ENCODE measurements around the gene MBD2. TPM values are rescaled to one million over a fixed set of nuclear protein-coding genes. Genes with fewer than 3 reads are reported as not detected.
A peak's percentile ranks its signal among the peaks of the same experiment; 100 is the strongest.
"Not testable (repeated sequence)": the region's sequence is repeated elsewhere in the genome, so short reads cannot be mapped to it uniquely, and the experiment has no call there.

The MBD2 gene, protein sequence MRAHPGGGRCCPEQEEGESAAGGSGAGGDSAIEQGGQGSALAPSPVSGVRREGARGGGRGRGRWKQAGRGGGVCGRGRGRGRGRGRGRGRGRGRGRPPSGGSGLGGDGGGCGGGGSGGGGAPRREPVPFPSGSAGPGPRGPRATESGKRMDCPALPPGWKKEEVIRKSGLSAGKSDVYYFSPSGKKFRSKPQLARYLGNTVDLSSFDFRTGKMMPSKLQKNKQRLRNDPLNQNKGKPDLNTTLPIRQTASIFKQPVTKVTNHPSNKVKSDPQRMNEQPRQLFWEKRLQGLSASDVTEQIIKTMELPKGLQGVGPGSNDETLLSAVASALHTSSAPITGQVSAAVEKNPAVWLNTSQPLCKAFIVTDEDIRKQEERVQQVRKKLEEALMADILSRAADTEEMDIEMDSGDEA
- 27.8 TPM for polyA plus RNA-seq (2013, experiment 1 of 2)
- 33.4 TPM for polyA plus RNA-seq (2013, experiment 2 of 2)

DNA sequence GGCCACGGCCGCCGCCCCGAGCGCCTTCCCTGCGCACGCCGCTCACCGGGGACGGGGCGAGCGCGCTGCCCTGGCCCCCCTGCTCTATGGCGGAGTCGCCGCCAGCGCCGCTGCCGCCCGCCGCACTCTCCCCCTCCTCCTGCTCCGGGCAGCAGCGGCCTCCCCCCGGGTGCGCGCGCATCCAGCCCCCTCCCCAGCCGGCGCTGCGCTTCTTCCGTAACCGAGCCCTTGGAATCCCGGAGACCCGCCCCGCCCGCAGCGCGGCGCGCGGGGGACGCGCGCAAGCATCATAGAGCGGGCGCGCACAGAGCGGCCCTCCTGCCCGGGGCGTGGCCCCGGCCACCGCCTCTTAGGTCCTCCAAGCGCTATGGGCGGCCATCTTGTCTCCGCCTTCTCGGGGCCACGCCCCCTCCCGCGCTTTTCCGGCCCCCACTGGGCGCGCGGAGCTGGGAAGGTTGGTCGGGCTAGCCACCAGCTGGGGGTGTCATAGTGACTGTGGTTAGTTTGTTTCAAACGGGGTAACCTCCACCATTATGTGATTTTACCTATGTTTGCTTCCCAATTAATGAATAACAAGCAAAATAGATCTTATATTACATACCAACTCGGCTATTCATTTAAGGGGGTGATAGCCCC, at the start of gene MBD2:
Gene MBD2 (minus strand): TSS at position 291 of the 636 bp plus-strand sequence. CDS start 110 bp downstream, at position 181.
- 1% methylated on average over 64 of the region's 66 CpGs for WGBS
- Histone ChIP-seq H3K4me3 (ENCODE audit: low read length) (peak within 1 kb of the TSS; percentile 82), H3K27ac (ENCODE audit: low read depth, low read length) (peak within 1 kb of the TSS; percentile 80), H3K9ac (ENCODE audit: low read depth, low read length) (peak within 1 kb of the TSS; percentile 69), H3K36me3 (ENCODE audit: insufficient read depth, low read length) (peaks cover 6% of the 10 kb centered on the region; the same call in 1 of the 2 replicates), H3K9me3 (ENCODE audit: insufficient read depth, low read depth, low read length) (no peaks in the 10 kb centered on the region), H3K4me1 (ENCODE audit: insufficient read depth, low read length) (peaks cover 38% of the 10 kb centered on the region), H3K27me3 (ENCODE audit: insufficient read depth, low read length) (no peaks in the 10 kb centered on the region)

DNA sequence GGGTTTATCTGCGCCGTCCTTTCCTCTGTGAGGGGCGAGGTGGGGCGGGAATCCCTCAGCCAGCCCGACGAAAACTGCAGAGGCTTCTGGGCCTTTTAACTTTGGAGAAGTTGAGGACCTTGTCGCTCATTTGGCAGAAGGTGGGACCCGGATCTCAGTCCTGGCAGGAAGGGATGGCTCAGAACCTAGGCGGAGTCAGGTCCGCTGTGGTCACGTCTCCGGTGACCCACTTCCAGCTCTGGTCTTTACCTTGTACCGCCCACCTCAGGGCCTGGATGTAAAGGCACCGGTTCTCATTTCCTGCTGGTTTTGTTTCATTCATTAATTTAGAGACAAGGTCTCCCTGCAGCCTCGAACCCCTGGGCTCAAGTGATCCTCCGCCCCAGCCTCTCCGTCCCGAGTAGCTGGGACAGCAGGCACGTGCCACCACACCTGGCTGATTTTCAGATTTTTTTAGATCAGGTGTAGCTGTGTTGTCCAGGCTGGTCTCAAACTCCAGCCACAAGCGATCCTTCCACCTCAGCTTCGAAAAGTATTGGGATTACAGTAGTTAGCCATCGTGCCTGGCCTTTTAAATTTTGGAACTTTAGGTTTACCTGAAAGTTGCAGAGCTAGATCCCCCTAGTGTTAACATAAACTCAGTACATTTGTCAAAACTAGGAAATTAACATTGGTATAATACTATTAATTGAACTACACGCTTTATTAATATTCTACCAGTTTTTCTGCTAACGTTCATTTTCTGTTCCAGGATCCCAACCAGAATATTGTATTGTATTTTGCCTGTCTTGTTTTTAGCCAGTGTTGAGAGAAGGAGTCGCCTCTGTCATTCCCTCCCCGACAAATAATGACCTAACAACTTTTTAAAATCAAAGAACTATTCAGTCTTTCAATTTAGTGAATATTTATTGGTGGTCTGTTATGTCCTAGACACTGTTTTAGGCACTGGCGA, 45.7 kb upstream of the MBD2 start:
- 7% methylated on average over 23 of the region's 27 CpGs for WGBS
- H3K4me1 ChIP-seq (ENCODE audit: insufficient read depth, low read length) = peaks cover 7% of the 10 kb centered on the region; the same call in 1 of the 2 replicates
- peak overlapping the region; percentile 73 for H3K4me3 ChIP-seq (ENCODE audit: low read length)
- peak overlapping the region; percentile 91 for H3K27ac ChIP-seq (ENCODE audit: low read depth, low read length)
- H3K27me3 ChIP-seq (ENCODE audit: insufficient read depth, low read length) = no peaks in the 10 kb centered on the region
- peak overlapping the region; percentile 85 for H3K9ac ChIP-seq (ENCODE audit: low read depth, low read length)
- peaks cover 15% of the 10 kb centered on the region for H3K36me3 ChIP-seq (ENCODE audit: insufficient read depth, low read length)
- no peaks in the 10 kb centered on the region for H3K9me3 ChIP-seq (ENCODE audit: insufficient read depth, low read depth, low read length)

DNA sequence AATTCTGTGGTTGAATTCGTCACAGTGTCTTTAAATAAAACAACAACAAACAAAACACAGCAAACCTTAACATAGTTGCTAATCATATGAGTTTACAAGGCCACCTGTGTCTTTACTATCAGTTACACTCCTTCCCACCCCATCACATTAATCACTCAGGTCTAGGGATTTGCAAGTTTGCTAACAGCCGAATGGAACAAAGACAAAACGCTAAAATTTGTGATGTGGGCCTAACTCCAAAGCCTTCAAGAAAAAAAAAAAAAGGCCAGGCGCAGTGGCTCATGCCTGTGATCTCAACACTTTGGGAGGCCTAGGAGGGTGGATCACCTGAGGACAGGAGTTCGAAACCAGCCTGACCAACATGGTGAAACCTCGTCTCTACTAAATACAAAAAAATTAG, 44.3 kb upstream of the MBD2 start:
- H3K9ac ChIP-seq (ENCODE audit: low read depth, low read length) = peak overlapping the region; percentile 85
- peak overlapping the region; percentile 73 for H3K4me3 ChIP-seq (ENCODE audit: low read length)
- H3K36me3 ChIP-seq (ENCODE audit: insufficient read depth, low read length) = peaks cover 1% of the 10 kb centered on the region
- H3K27me3 ChIP-seq (ENCODE audit: insufficient read depth, low read length) = no peaks in the 10 kb centered on the region
- no peaks in the 10 kb centered on the region for H3K9me3 ChIP-seq (ENCODE audit: insufficient read depth, low read depth, low read length)
- H3K4me1 ChIP-seq (ENCODE audit: insufficient read depth, low read length) = peaks cover 7% of the 10 kb centered on the region; the same call in 1 of the 2 replicates
- H3K27ac ChIP-seq (ENCODE audit: low read depth, low read length) = no peak overlapping the region; the same call in 1 of the 2 replicates
- 84% methylated on average over 6 of the region's 6 CpGs for WGBS

DNA sequence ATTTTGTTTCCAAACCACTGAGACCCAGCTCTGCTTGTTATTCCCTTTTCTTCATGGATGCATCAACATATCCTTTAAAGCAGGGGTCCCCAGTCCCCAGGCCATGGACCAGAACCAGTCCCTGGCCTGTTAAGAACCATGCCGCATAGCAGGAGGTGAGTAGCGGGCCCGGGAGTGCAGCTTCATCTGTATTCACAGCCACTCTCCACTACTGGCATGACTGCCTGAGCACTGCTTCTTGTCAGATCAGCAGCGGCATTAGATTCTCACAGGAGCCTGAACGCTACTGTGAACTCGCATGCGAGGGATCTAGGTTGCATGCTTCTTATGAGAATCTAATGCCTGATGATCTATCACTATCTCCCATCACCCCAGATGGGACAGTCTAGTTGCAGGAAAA, 43.2 kb upstream of the MBD2 start:
- H3K27ac ChIP-seq (ENCODE audit: low read depth, low read length) = no peak overlapping the region
- H3K4me3 ChIP-seq (ENCODE audit: low read length) = no peak overlapping the region
- peaks cover 7% of the 10 kb centered on the region; the same call in 1 of the 2 replicates for H3K4me1 ChIP-seq (ENCODE audit: insufficient read depth, low read length)
- no peaks in the 10 kb centered on the region for H3K9me3 ChIP-seq (ENCODE audit: insufficient read depth, low read depth, low read length)
- no peaks in the 10 kb centered on the region for H3K36me3 ChIP-seq (ENCODE audit: insufficient read depth, low read length)
- no peak overlapping the region for H3K9ac ChIP-seq (ENCODE audit: low read depth, low read length)
- WGBS = 96% methylated on average over 7 of the region's 7 CpGs
- no peaks in the 10 kb centered on the region for H3K27me3 ChIP-seq (ENCODE audit: insufficient read depth, low read length)

DNA sequence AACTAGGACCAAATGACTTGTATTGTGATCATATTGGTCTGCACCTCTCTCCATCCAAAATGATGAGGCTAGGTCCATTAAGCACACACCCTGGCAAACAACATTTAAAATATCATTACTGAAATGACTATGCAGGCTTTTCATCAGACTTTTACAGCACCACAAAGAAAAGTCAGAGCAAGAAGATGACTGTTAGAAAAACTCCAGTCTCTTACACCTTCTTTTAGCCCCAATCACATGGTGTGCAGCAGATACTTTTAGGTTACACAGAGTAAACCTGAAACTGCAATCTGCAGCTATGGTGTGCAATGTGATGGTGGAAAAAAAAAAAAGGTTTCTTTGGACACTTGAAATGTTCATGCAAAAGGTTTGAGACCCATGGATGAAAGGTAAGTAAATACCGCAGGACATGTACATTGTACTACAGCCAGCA, 39.5 kb upstream of the MBD2 start:
- Histone ChIP-seq H3K9ac (ENCODE audit: low read depth, low read length) (no peak overlapping the region), H3K4me1 (ENCODE audit: insufficient read depth, low read length) (no peaks in the 10 kb centered on the region), H3K4me3 (ENCODE audit: low read length) (no peak overlapping the region), H3K9me3 (ENCODE audit: insufficient read depth, low read depth, low read length) (no peaks in the 10 kb centered on the region), H3K36me3 (ENCODE audit: insufficient read depth, low read length) (no peaks in the 10 kb centered on the region), H3K27me3 (ENCODE audit: insufficient read depth, low read length) (no peaks in the 10 kb centered on the region), H3K27ac (ENCODE audit: low read depth, low read length) (no peak overlapping the region)
- WGBS = 100% methylated on average over 1 of the region's 1 CpG

DNA sequence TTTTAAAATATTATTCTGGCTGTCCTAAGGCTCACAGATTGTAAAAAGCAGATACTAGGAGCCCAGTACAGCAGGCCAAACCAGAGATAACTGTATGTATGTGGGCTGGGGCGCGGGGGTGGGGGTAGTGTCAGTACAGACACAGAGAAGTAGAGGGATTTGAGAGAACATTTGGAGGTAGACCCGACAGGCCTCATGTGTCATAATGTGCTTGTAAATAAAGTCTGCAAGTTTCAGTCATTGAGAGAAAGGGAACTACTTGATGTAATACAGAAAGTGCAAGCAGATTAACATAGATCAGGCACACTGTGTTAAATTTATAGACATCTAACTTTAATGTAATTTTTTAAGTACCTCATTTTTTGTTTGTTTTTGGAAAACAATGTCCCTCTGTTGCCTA, 37.4 kb upstream of the MBD2 start:
- no peak overlapping the region for H3K27ac ChIP-seq (ENCODE audit: low read depth, low read length)
- no peak overlapping the region for H3K4me3 ChIP-seq (ENCODE audit: low read length)
- H3K36me3 ChIP-seq (ENCODE audit: insufficient read depth, low read length) = no peaks in the 10 kb centered on the region
- no peak overlapping the region for H3K9ac ChIP-seq (ENCODE audit: low read depth, low read length)
- no peaks in the 10 kb centered on the region for H3K9me3 ChIP-seq (ENCODE audit: insufficient read depth, low read depth, low read length)
- 90% methylated on average over 3 of the region's 3 CpGs for WGBS
- H3K4me1 ChIP-seq (ENCODE audit: insufficient read depth, low read length) = peaks cover 17% of the 10 kb centered on the region
- no peaks in the 10 kb centered on the region for H3K27me3 ChIP-seq (ENCODE audit: insufficient read depth, low read length)

DNA sequence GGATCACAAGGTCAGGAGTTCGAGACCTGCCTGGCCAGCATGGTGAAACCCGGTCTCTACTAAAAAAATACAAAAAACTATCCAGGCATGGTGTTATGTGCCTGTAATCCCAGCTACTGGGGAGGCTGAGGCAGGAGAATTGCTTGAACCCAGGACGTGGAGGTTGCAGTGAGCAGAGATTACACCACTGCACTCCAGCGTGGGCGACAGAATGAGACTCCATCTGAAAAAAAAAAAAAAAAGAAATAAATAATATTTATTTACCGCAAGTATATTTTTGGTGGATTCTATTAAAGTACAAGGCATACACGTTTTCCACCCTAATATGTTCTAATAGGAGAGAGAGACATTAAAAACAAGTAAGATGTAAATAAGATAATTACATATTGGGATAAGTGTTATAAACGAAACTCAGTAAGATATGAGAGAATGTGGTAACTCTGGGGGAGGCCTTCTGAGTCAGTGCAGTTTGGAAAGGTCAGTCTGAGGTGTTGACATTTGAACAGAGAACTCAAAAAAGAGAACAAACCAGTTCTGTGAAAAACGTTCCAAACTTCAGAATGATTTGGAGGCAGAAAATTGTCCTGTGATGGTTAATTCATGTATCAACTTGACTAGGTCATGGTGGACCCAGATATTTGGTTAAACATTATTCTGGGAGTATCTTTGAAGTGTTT, 36.1 kb upstream of the MBD2 start:
- Histone ChIP-seq H3K4me3 (ENCODE audit: low read length) (no peak overlapping the region), H3K4me1 (ENCODE audit: insufficient read depth, low read length) (peaks cover 26% of the 10 kb centered on the region), H3K36me3 (ENCODE audit: insufficient read depth, low read length) (no peaks in the 10 kb centered on the region), H3K9ac (ENCODE audit: low read depth, low read length) (no peak overlapping the region), H3K9me3 (ENCODE audit: insufficient read depth, low read depth, low read length) (no peaks in the 10 kb centered on the region), H3K27me3 (ENCODE audit: insufficient read depth, low read length) (no peaks in the 10 kb centered on the region), H3K27ac (ENCODE audit: low read depth, low read length) (no peak overlapping the region)
- 93% methylated on average over 5 of the region's 9 CpGs for WGBS

DNA sequence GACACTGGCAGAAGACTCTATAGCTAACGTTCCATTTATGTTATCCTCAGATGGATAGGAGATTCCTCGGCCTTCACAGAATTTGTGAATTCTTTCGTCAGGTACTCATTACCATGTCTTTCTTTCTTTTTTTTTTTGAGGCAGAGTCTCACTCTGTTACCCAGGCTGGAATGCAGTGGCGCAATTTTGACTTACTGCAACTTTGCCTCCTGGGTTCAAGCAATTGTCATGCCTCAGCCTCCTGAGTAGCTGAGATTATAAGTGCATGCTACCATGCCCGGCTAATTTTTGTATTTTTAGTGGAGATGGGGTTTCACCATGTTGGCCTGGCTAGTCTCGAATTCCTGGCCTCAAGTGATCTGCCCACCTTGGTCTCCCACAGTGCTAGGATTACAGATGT, 33.3 kb upstream of the MBD2 start:
- 31% methylated on average over 6 of the region's 6 CpGs for WGBS
- peaks cover 47% of the 10 kb centered on the region for H3K4me1 ChIP-seq (ENCODE audit: insufficient read depth, low read length)
- H3K27me3 ChIP-seq (ENCODE audit: insufficient read depth, low read length); H3K9me3 ChIP-seq (ENCODE audit: insufficient read depth, low read depth, low read length); H3K9ac ChIP-seq (ENCODE audit: low read depth, low read length); H3K4me3 ChIP-seq (ENCODE audit: low read length); H3K36me3 ChIP-seq (ENCODE audit: insufficient read depth, low read length): not testable (repeated sequence)
- peak overlapping the region; percentile 77; the same call in 1 of the 2 replicates for H3K27ac ChIP-seq (ENCODE audit: low read depth, low read length)

DNA sequence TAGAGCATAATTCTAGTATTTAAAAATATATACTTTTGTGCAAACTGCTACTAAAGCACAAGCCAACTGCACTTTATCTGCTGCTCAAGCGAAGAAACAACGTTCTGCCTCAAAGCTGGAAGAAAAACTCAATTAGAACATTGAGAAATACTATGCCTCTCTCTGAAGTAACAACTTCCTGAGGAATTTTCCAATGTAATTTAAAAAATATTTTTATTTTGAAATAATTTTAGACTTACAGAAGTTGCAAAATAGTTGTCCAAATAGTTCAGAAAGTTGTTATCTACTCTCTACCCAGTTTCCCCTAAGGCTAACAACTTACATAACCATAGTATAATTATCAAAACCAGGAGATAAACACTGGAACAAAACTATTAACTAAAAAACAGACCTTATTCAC, 32.5 kb upstream of the MBD2 start:
- Histone ChIP-seq H3K27me3 (ENCODE audit: insufficient read depth, low read length) (no peaks in the 10 kb centered on the region), H3K9me3 (ENCODE audit: insufficient read depth, low read depth, low read length) (no peaks in the 10 kb centered on the region), H3K9ac (ENCODE audit: low read depth, low read length) (no peak overlapping the region), H3K4me1 (ENCODE audit: insufficient read depth, low read length) (peaks cover 50% of the 10 kb centered on the region), H3K27ac (ENCODE audit: low read depth, low read length) (no peak overlapping the region; the same call in 1 of the 2 replicates), H3K36me3 (ENCODE audit: insufficient read depth, low read length) (no peaks in the 10 kb centered on the region), H3K4me3 (ENCODE audit: low read length) (no peak overlapping the region)
- WGBS = 89% methylated on average over 2 of the region's 2 CpGs

DNA sequence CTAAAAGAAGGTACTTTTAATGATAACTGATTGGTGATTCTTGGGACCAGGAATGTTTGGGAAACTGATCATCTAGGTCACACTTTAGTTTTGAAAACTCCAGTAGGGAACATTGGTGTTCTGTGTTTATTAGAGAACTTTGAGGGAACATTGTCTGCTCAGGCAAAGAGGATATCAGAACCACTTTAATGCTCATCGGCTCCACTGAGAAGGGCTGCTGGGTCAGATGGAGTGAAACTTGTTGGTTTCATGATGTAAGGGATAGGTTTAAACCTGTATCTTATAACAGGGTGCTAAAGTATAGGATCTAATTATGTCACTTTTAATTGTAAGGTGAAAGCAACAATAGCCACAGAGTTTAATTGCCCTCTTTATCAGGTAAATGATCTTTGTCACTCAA, 30.7 kb upstream of the MBD2 start:
- H3K36me3 ChIP-seq (ENCODE audit: insufficient read depth, low read length) = no peaks in the 10 kb centered on the region
- no peaks in the 10 kb centered on the region for H3K27me3 ChIP-seq (ENCODE audit: insufficient read depth, low read length)
- H3K9me3 ChIP-seq (ENCODE audit: insufficient read depth, low read depth, low read length) = no peaks in the 10 kb centered on the region
- H3K4me3 ChIP-seq (ENCODE audit: low read length) = no peak overlapping the region
- no peak overlapping the region for H3K27ac ChIP-seq (ENCODE audit: low read depth, low read length)
- no peak overlapping the region for H3K9ac ChIP-seq (ENCODE audit: low read depth, low read length)
- peaks cover 56% of the 10 kb centered on the region for H3K4me1 ChIP-seq (ENCODE audit: insufficient read depth, low read length)
- 90% methylated on average over 1 of the region's 1 CpG for WGBS
